Activated CD4-positive, alpha-beta T cell treated with anti-CD3 and anti-CD28 coated beads, Interleukin-10, Interleukin-2, amounts not matched to agents 100 ng/mL and 50 ng/mL, durations not matched to agents 16 hours and 8 hours (primary cell): Measurements from ENCODE around the gene TBCEL.
"Not testable (repeated sequence)": the region's sequence is repeated elsewhere in the genome, so short reads cannot be mapped to it uniquely, and the experiment has no call there.

Source experiments
- DNase-seq: peaks from one replicate; pipeline ENCODE4 v3.0.0-alpha.2; 2020

TBCEL gene

DNA sequence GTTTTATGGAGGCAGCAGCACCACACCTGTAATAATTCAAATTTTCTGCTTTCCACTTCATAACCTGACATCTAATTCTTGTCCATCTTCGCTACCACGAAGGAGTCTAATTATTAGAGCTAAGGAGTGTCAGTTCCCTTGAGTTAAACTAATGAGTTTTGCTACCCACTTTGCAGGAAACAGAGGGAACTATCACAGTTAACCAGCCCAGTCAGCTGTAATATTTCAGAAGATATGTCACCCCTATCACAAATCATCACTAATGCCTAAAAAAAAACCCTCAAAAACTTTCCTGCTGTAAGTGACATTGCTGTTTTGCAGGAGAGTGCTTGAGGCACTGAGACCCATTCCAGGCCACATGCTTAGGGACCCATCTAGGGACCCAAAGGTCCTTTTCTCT, 85.6 kb downstream of the TBCEL start:
- no peak for DNase-seq

DNA sequence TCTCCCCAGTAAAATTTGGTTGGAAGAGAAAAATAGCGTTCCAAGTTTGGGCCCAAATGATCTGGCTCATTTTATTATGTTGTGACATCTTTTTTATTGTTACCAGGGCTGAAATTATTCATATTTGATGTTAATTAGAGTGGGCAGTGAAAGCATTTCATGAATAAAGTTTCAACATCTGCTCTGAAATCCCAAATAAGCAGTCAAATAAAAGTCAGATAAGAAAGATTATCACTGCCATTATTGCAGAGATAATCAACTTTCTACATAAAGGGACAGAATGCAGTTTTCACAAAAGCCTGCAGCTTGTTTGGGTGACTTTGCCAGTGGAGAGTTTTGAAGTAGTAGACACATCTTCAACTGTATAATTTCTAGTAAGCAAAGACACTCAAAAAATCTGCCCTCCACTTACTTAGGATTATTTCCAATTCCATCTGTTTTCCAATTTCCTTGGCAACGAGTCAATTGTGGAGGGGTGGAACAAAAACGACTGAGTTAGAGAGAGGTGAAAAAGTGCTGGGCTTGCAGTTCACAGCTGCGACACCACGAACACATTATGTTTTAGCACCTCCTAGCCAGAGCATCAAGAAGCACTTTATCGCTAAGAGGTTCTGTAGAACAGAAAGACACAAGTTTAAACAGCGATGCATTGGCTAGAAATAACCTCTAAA, 86.1 kb downstream of the TBCEL start:
- no peak for DNase-seq

DNA sequence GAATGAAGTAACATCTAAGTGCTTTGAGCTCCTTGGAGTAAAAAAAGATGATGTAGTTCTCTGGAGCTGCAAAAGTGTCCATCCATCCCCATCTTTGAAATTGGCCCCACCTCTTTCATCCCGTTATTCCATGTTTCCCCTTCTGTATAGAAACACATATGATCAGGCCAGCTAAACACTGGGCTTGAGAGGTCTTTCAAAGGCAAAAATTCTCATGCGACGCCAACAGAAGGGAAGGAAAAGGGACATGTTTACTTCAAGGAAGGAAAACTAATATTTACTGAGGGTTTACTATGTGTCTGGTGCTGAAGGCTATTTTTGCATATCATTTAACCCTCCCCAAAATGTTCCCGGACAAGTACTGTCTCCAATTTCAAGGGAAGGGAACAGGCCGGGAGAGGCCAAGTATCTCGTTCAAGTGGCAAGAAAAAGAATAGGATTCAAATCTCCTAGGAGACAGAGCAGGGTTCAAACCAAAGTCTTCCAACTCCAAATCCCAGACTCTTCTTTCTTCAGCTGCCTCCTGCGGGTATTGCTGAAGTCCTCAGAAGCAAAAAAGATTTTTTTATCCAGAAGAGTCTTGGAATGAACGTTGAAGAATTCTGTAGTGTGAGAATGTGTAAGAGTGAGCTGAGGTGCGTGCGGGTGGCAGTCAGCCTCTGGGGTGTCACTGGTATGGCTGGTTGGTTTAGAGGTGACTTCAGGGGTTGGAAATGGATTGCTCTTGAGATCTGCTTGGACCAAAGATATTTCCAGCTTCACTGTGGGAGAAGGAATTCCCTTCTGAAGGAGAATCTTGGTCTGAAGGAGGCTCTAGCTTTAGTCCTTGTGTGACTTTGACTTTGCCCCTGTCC, 87.2 kb downstream of the TBCEL start:
- DNase-seq, result no peak

DNA sequence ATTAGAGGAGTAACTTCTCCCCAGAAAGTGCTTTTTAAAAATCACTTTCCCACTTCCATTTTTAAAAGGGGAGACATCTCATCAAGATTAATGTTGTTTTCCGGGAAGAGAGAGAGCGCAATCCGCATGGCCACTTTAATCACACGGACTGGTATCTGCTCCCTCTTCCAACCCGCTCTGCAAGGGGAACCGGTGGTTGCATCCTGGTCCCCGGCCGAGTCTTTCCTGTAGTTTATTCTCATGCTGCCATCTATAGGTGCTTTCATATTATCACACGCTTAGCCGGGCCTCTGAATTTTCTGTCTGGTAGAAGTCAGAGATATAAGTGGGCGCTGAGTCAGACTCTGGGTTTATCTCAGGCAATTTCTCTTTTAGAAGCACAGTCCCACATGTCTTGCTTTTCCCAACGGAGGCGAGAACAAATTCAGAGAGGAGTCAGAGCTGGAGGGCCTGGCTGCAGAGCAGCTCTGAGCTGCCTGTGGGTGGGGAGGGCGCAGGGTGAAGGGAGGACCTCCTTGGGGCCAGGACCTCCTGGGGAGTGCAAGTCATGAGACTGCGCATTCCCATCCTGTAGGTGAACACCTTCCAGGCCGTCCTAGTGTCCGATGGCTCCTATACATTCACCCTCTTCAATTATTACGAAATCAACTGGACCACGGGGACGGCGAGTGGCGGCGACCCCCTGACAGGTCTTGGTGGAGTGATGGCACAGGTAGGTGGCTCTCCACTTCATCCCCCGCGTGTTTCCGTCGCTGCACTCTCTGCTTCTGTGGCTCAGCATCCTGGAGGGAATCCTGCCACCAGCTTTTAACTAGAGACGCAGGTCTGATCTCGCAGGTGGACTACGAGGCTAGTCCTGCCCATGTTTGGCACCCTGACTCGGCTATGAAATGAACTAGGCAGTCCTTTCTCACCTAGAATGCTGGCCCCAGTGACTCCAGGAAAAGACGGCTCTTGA, 88.9 kb downstream of the TBCEL start:
- DNase-seq, result peak; percentile 51

DNA sequence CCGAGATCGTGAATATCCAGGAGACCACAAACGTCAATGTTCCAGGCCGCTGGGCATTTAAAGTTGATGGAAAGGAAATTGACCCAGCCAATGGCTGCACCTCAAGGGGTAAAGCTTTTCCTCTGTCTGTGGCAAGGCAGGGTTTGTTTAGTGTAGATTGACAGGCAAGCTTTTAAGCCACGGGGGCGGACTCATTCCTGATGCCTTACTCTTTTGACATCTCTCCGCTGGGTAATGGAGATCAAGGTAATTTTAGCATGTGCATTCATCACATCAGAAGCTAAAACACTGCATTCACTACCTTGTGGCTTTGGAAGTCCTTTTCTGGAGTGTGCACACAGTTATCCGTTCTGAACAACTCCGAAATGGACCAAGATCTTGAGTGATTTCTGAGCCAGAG, 89.7 kb downstream of the TBCEL start:
- DNase-seq, result no peak

DNA sequence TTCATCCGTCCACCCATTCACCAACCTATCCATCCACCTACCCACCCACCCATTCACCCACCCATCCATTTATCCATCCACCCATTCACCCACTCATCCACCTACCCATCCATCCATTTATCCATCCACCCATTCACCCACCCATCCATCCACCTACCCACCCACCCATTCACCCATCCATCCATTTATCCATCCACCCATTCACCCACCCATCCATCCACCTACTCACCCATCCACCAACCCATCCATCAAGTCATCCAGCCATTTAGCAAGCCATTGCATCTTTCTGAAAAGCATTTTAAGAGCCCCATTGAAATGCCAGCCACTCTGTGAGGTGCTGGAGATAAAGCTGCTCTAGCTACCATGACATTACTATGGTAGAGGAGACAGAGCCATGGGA, 91.1 kb downstream of the TBCEL start:
- DNase-seq, result not testable (repeated sequence)

DNA sequence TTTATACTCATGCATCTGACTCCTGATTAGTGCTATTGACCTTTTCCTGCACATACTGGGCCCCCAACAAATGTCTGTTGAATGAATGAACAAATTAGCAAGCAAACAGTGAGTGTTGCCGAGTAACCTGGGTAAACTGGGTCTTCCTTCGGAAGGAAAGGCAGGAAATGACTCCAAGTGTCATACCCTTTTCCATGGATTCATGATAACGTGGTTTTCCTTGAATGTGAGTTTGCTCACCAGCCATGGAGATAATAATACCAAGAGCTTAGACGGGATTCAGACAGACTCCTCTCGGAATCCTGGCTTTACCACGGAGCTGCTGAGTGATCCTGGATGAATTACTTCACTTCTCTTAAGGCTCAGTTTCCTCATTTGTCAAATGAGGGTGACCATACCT, 93.9 kb downstream of the TBCEL start:
- no peak for DNase-seq

DNA sequence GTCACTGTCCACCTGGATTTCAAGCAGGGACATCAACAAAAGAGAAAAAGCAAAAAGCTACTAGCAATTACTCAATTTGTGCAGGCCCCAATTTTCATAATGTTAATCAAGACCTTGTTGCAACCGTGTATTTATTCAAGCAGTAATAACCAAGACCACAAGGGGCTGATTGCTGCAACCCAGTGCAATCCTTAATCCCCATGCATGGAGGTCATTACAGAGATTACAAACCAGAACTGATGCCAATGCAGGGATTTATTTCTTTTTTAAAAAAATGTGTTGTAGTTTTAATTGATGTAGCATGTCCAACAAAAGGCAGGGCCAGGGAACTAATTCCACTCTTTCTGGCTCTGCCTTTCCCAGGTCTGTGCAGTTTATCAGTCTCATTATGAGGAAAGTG, 95.5 kb downstream of the TBCEL start:
- DNase-seq, result no peak

DNA sequence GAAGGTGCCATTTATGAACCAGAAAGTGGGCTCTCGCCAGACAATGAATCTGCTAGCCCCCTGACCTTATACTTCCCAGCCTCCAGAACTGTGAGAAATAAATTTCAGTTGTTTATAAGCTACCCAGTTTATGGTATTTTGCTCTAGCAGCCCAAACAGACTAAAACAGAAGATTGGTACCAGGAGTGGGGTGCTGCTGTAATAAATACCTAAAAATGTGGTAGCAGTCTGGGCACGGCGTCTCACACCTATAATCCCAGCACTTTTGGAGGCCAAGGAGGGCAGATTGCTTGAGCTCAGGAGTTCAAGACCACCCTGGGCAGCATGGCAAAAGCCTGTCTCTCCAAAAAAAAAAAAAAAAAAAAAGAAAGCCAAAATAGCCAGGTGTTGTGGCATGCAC, 98.4 kb downstream of the TBCEL start:
- DNase-seq, result no peak

DNA sequence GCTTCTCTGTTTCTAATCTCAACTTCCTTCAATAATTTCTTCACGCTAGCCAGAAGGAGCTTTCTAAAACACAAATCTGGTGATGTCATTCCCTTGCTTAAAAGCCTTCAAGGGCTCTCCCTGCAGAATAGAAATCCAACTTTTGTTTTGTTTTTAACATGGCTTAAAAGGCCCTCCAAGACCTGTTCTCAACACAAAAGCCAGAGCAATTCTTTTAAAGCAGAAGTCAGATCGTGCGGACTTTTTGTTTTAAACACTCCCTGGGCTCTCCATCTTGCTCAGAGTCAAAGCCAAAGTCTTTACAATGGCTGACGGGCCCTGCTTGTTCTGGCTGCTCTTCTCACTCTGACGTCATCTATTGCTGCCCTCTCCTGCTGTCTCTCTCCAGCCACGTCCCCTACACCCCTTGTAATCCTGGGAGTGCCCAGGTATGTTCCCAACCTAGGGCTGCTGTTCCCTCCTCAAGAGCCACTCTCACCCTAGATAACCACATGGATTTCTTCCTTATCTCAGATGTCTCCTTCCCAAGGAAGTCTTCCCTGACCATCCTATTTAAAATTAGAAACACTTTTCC, 99.7 kb downstream of the TBCEL start:
- no peak for DNase-seq

DNA sequence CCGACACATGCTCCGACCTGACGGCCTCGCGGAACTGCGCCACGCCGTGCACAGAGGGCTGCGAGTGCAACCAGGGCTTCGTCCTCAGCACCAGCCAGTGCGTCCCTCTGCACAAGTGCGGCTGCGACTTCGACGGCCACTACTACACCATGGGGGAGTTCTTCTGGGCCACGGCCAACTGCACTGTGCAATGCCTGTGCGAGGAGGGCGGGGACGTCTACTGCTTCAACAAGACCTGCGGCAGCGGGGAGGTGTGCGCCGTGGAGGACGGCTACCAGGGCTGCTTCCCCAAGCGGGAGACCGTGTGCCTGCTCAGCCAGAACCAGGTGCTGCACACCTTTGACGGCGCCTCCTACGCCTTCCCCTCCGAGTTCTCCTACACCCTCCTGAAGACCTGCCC, 103.9 kb downstream of the TBCEL start:
- no peak for DNase-seq

DNA sequence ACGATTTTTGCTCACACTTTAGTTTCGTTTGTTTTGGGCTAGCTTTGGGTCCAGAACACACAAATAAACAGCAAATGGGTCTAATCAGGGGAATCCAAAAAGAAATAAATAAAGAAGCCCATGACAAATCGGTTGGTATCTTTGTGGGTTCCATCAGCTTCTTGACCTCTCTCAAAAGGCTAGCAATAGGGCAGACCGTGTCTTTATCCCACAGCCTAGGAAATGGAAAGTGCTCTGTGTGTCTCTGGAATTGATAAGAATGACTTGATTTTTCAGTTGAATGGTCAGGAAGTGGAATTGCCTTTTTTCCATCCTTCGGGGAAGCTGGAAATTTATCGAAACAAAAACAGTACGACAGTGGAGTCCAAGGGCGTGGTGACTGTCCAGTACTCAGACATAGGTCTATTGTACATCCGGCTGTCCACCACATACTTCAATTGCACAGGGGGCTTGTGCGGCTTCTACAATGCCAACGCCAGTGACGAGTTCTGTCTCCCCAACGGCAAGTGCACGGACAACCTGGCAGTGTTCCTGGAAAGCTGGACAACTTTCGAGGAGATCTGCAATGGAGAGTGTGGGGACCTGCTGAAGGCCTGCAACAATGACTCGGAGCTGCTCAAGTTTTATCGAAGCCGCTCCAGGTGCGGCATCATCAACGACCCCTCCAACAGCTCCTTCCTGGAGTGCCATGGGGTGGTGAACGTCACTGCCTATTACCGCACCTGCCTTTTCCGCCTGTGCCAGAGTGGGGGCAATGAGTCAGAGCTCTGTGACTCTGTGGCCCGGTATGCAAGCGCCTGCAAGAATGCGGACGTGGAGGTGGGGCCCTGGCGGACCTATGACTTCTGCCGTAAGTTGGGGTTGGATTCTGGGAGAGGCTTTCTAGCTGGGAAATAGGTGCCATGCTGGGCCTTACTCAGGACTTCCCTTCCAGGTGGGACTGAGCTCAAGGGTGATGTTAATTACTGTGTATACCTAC, 105.7 kb downstream of the TBCEL start:
- DNase-seq, result no peak

DNA sequence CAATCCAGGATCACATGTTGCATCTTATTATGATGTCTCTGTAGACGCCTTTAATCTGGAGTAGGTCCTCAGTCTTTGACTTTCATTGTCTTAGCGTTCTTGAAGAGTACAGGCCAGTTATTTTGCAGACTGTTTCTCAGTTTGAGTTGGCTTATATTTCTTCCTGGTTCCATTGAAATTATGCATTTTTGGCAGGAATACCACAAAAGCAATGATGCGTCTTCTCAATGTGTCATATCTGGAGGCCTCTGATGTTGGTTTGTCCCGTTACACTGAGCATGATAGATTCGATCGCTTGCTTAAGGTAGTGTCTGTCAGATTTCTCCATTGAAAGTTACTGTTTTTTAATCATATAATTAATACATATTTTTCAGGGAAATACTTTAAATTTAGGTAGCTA, 107.8 kb downstream of the TBCEL start:
- no peak for DNase-seq

DNA sequence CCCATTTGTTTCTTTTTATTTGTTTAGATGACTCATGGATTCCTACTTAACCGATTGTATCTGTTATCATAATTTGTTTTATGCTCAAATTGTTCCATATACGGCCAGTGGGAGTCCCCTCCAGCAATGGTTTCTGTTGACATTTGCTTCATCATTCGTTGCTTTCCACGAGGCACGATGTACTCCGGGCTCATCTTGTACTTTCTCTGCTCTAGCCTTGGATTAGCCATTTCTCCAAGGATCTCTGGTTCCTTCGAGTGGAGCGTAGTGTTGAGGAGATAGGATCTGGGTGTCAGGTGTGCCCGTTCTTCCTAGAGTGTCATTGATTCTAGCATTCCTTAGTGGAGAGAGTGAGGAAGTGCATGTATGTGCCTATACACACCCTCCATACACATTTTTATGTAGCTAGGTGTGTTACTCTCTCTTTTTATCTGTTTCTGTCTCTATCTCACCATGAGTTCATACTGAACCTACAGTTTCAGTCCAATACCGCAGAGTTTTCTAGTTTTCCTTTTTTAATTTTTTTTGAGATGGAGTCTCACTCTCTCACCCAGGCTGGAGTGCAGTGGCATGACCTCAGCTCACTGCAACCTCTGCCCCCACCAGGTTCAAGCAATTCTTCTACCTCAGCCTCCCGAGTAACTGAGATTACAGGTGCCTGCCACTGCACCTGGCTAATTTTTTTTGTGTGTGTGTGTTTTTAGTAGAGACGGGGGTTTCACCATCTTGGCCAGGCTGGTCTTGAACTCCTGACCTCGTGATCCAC, 108.5 kb downstream of the TBCEL start:
- DNase-seq, result no peak

DNA sequence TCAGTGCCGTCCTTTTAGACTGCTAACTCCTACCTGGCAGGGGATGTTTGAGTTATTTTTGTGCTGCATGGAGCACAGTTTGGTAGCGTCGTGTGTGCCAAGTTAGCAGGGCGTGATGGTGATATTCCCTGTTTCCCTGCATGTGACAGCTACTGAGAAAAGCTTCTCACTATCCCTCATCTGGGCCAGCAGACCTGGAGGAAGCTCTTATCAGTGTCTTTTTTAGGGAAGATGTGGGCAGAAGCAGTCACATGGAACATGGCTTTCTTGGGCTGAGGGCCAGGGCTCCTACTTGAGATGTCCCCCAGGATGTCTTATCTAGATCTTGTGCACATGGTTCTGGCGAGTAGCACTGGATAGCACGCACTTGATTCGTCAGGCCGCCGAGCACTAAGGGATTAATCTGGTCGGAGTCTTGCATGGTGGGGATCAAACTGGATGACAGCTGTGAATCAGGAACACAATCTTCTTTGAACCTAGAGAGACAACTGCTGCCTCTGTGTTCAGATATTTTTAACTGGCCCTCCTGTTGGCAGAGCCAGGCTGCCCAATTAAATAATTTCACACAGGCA, 110.9 kb downstream of the TBCEL start:
- no peak for DNase-seq

DNA sequence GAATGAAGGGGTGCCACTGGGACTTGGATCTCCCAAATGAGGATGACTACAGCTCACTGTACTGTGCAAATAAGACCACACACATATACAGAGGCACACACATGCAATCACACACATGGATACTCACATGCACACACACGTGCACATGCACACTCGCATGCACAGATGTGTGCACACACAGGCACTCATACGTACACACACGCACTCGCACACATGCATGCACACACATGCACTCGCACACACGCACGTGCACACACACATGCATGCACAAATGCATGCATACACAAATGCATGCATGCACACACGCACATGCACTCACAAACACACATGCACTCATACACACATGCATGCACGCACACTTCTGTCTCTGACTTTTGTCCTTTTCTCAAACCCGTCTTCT, 113.1 kb downstream of the TBCEL start:
- no peak for DNase-seq

DNA sequence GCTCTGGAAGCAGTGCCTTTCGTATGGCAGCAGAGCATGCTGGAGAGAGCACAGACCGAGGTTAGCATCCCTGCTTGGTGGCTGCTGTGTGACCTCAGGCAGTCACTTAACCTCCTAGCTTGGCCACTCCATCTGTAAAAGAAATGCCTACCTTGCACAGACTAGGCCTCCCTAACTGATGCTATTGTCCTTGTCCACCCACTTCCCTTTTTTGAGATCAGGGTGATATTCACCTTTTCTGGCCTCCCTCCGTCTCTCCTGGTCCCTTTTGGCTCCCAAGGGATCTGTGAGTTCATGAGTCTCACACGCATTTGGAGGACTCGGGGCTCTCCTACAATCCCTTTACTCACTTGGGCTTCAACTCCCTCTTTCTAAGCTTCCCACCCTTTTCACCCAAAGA, 114.4 kb downstream of the TBCEL start:
- no peak for DNase-seq

DNA sequence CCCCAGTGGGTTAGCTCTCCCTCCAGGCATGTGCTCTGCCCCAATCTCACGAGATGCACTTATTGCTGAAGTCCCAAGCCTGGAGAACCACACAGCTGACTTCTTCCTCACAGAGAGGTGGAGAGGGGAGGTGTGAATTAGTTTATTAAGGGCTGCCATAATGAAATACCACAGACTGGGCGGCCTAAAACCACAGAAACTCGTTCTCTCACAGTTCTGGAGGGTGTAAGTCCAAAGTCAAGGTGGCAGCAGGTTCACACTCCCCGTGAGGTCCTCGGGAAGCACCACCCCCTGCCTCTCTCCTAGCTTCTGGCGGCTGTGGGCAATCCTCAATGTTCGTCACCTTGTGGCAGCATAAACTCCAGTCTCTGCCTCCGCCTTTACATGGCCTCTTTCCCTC, 116.5 kb downstream of the TBCEL start:
- no peak for DNase-seq
